ENCODE data around the gene CHCHD6.

DNA sequence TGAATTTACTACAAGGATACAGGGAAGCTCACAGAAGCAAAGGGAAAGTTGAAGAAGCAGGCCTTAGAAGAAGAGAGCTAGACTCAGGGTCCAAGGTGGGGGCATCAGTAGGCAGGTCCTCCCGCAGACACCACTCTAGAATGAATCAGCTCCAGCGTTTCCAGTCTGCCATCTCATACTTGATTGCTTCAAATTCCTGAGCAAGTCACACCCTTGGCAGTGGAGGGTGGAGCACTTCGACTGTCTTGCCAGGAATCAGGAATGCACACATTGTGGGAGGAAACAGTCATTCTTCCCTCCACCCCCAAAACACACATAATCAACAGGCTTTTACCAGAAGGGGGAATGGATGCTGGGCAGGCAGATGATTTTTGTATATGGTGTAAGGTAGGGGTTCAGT is 78.5 kb downstream of the CHCHD6 start:
- TF ChIP-seq POLR2AphosphoS5 (IDR thresholded peaks at IDR 0.05; ENCODE audit: low read depth, low read length) (no peak), SIN3A (IDR thresholded peaks at IDR 0.05; ENCODE audit: borderline replicate concordance, insufficient read depth, low read length) (no peak), TAF1 (IDR thresholded peaks at IDR 0.05; ENCODE audit: borderline replicate concordance, insufficient read depth, low read length) (no peak), FOXP2 (optimal IDR thresholded peaks at IDR 0.05; ENCODE audit: borderline replicate concordance, extremely low read depth, extremely low read length, insufficient read depth) (no peak)
- TF ChIP-seq, protein P1, sequence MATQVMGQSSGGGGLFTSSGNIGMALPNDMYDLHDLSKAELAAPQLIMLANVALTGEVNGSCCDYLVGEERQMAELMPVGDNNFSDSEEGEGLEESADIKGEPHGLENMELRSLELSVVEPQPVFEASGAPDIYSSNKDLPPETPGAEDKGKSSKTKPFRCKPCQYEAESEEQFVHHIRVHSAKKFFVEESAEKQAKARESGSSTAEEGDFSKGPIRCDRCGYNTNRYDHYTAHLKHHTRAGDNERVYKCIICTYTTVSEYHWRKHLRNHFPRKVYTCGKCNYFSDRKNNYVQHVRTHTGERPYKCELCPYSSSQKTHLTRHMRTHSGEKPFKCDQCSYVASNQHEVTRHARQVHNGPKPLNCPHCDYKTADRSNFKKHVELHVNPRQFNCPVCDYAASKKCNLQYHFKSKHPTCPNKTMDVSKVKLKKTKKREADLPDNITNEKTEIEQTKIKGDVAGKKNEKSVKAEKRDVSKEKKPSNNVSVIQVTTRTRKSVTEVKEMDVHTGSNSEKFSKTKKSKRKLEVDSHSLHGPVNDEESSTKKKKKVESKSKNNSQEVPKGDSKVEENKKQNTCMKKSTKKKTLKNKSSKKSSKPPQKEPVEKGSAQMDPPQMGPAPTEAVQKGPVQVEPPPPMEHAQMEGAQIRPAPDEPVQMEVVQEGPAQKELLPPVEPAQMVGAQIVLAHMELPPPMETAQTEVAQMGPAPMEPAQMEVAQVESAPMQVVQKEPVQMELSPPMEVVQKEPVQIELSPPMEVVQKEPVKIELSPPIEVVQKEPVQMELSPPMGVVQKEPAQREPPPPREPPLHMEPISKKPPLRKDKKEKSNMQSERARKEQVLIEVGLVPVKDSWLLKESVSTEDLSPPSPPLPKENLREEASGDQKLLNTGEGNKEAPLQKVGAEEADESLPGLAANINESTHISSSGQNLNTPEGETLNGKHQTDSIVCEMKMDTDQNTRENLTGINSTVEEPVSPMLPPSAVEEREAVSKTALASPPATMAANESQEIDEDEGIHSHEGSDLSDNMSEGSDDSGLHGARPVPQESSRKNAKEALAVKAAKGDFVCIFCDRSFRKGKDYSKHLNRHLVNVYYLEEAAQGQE (IDR thresholded peaks at IDR 0.05; ENCODE audit: insufficient read depth in 1 of 2, low read depth in 2 of 2, low read length in 2 of 2), result no peak
